Spleen (tissue), 11 donors: ENCODE measurements around the gene RAMP1. TPM values are rescaled to one million over a fixed set of nuclear protein-coding genes. Genes with fewer than 3 reads are reported as not detected.

ENCODE experiments used
- DNase-seq: peaks from one replicate; pipeline ENCODE4 v3.0.0-alpha.2; 2020
- H3K27ac ChIP-seq, 8 donors: fragments of 200-600 bp; sonication (generic) in 7 of 8; 1 replicate in 4 of 8; 2 replicates in 4 of 8; pipeline versions ENCODE4 v1.5.0 to v1.8.0; 2016 to 2021; ENCODE audit warnings: inconsistent platforms in 4 of 8, mild to moderate bottlenecking in 4 of 8, moderate library complexity in 1 of 8
- H3K27me3 ChIP-seq, 7 donors: fragments of 200-600 bp; sonication (generic) in 6 of 7; replicated peaks in 1 of 7; 1 replicate in 4 of 7; 2 replicates in 3 of 7; pipeline versions ENCODE4 v1.5.0 to v1.8.0; 2016 to 2021; ENCODE audit warnings: inconsistent platforms in 3 of 7, mild to moderate bottlenecking in 1 of 7
- H3K36me3 ChIP-seq, 6 donors: fragments of 200-600 bp; sonication (generic) in 5 of 6; 1 replicate in 4 of 6; 2 replicates in 2 of 6; pipeline versions ENCODE4 v1.5.0 to v1.8.0; 2016 to 2021; ENCODE audit warnings: inconsistent platforms in 2 of 6
- H3K4me1 ChIP-seq, 6 donors: fragments of 200-600 bp; sonication (generic) in 5 of 6; 1 replicate in 3 of 6; 2 replicates in 3 of 6; pipeline versions ENCODE4 v1.5.0 to v1.8.0; 2016 to 2021; ENCODE audit warnings: inconsistent platforms in 3 of 6
- H3K4me3 ChIP-seq, 8 donors: fragments of 200-600 bp; sonication (generic) in 7 of 8; 1 replicate in 4 of 8; 2 replicates in 4 of 8; pipeline versions ENCODE4 v1.5.0 to v1.8.0; 2016 to 2021; ENCODE audit warnings: inconsistent platforms in 4 of 8, mild to moderate bottlenecking in 4 of 8, moderate library complexity in 2 of 8
- H3K9me3 ChIP-seq, 8 donors: fragments of 200-600 bp; sonication (generic) in 7 of 8; 1 replicate in 4 of 8; 2 replicates in 4 of 8; pipeline versions ENCODE4 v1.5.0 to v1.8.0; 2016 to 2021; ENCODE audit warnings: inconsistent platforms in 4 of 8
- POLR2A ChIP-seq, 3 donors: fragments of 450-650 bp; IDR thresholded peaks; one replicate each; pipeline ENCODE4 v1.5.1; 2017; ENCODE audit warnings: antibody characterized with exemption in 3 of 3, mild to moderate bottlenecking in 1 of 3
- POLR2AphosphoS5 ChIP-seq, 3 donors: sonication (generic); formaldehyde crosslinking; IDR thresholded peaks; one replicate each; pipeline ENCODE4 v1.5.1; 2017; ENCODE audit warnings: antibody characterized with exemption in 3 of 3
- WGBS, 5 donors: extraction: QIAGEN DNeasy Blood & Tissue Kit in 3 of 5; methylation state at CpG; one replicate each; pipeline versions ENCODE4 v1.1.5 to v1.1.7; 2013 to 2018; 5-methylcytosine and 5-hydroxymethylcytosine counted together
- intact Hi-C: fragments of 100-400 bp; cut with DNase I; formaldehyde crosslinking; loops from one replicate; pipeline ENCODE4 v1.15.0; 2023; ENCODE audit warnings: low total_unique reads
- polyA plus RNA-seq, 3 donors: library from polyadenylated mRNA; stranded (reverse); fragments of 200-250 nt; gene quantifications; one replicate each; pipeline ENCODE4 v1.2.1, GENCODE V29; 2013
- small RNA-seq, 4 donors: library from RNA; depleted of rRNA; stranded (forward); fragments of <200 nt; gene quantifications; one replicate each; pipeline ENCODE3, GENCODE V24; 2016
- total RNA-seq, 7 donors: library from RNA; depleted of rRNA in 3 of 7; stranded (reverse); fragments of >200 nt in 3 of 7; fragmentation: NEBNext Ultra II Directional in 4 of 7; extraction: Animal tissue kit (Norgen Biotek cat#: 25700) in 4 of 7; gene quantifications; one replicate each; pipeline versions ENCODE4 v1.1.0 to v1.2.1, GENCODE V29; 2016 to 2021
- TF ChIP-seq, protein P1 (sequence below), 11 experiments: fragments of 200-600 bp in 7 of 11; fragments of 450-650 bp in 4 of 11; sonication (generic) in 4 of 11; IDR thresholded peaks in 8 of 11; conservative IDR thresholded peaks in 3 of 11; 1 replicate in 7 of 11; 2 replicates in 4 of 11; pipeline versions ENCODE4 v1.4.0 to v1.8.0; 2016 to 2021; ENCODE audit warnings: antibody characterized with exemption in 11 of 11, inconsistent platforms in 4 of 11, mild to moderate bottlenecking in 1 of 11
- donor health status: healthy with polysubstance abuse.
- donor health status: DM: no; HTN: no; CAD: no; lungs with moderate emphysema.
- donor health status: DM: no; HTN: no; CAD: no.
- donor health status: Bipolar disorder and iron deficiency.
- donor health status: healthy.
- donor health status: DM: no; HTN: no; CAD: no.
- donor health status: DM: yes; HTN: yes; CAD: no.

The RAMP1 gene
- total and polyA plus RNA-seq, 10 donors: 4.5 to 44.5 (median 9.5) TPM

DNA sequence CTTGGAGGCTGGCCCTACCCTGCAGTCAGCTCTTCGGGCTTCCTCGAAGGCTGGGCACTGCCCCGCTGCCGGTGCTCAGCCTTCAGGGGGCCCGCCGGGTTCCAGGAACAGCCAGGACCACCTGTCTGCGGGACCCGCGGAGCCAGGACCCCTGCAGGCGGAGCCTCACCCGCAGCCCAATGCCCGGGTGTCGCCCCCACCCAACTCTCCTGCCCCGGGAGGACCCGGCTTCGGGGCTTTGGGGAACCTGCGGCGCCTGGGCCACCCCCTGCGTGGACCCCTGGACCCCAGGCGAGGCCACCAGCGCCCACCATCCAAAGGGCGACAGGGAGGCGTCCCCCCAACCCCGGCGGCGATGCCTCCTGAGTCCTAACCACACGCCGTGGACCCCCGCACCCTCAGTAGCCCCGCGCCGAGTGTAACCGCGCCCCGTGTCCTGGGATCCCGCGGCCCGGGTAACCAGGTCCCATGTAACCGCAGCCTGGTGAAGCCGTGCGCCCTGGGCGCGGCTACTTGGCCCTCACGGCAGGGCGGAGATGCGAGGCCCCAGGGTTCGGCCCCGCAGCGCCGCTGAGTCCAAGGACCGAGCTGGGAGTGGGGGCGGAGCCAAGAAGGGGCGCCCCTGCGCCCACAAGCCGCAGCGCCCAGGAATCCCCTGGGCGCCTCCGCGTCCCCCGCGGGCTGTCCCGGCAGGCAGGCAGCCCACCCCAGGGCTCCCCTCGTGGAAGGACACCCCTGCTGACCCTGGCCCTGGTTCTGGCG is 96.4 kb downstream of the RAMP1 start:
- Histone ChIP-seq H3K4me3 (peak overlapping the region in 6 of 8 donors; percentile 10 to 55 (median 19)), H3K4me1 (peaks cover 3 to 15% (median 11%) of the 10 kb centered on the region in 6 donors), H3K36me3 (no peaks in the 10 kb centered on the region), H3K27me3 (peaks cover 0 to 47% (median 18%) of the 10 kb centered on the region in 7 donors), H3K27ac (no peak overlapping the region), H3K9me3 (no peaks in the 10 kb centered on the region)
- no peak for DNase-seq
- WGBS, 5 donors: 9 to 39% (median 15%) methylated on average over 26 to 64 of the region's 64 CpGs
- TF ChIP-seq, protein P1, sequence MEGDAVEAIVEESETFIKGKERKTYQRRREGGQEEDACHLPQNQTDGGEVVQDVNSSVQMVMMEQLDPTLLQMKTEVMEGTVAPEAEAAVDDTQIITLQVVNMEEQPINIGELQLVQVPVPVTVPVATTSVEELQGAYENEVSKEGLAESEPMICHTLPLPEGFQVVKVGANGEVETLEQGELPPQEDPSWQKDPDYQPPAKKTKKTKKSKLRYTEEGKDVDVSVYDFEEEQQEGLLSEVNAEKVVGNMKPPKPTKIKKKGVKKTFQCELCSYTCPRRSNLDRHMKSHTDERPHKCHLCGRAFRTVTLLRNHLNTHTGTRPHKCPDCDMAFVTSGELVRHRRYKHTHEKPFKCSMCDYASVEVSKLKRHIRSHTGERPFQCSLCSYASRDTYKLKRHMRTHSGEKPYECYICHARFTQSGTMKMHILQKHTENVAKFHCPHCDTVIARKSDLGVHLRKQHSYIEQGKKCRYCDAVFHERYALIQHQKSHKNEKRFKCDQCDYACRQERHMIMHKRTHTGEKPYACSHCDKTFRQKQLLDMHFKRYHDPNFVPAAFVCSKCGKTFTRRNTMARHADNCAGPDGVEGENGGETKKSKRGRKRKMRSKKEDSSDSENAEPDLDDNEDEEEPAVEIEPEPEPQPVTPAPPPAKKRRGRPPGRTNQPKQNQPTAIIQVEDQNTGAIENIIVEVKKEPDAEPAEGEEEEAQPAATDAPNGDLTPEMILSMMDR (IDR thresholded peaks at IDR 0.05 in 8 of 11, conservative IDR thresholded peaks at IDR 0.05 in 3 of 11): no peak
- no peak for TF ChIP-seq POLR2AphosphoS5 (IDR thresholded peaks at IDR 0.05)
- no peak for TF ChIP-seq POLR2A (IDR thresholded peaks at IDR 0.05)
- intact Hi-C loops: no loop called here

DNA sequence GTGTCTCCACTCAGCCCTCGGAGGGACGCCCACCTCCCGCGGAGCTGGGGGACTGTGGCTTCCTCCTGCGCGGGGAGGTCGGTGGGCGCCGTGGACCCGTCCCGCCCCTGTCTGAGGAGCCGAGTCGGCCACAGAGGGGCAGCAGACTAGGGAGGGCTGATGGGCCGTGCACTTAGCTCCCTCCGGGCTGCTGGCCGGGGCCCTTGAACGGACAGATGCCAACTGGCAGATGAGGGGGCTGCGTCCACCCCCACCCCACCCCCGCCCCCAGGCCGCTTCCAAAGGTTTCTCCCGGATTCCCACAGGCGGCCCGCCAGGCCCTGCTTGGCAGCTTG is 96.9 kb downstream of the RAMP1 start:
- no peak for DNase-seq
- no peak overlapping the region for H3K27ac ChIP-seq
- H3K4me1 ChIP-seq: peaks cover 3 to 15% (median 11%) of the 10 kb centered on the region in 6 donors
- peaks cover 0 to 4% (median 1%) of the 10 kb centered on the region in 8 donors for H3K9me3 ChIP-seq
- peak overlapping the region in 5 of 8 donors; percentile 16 to 55 (median 21) for H3K4me3 ChIP-seq
- 20 to 70% (median 30%) methylated on average over 4 to 23 of the region's 23 CpGs for WGBS, 5 donors
- H3K36me3 ChIP-seq: no peaks in the 10 kb centered on the region
- peaks cover 0 to 47% (median 18%) of the 10 kb centered on the region in 7 donors for H3K27me3 ChIP-seq
- intact Hi-C loops: no loop called here
- no peak for TF ChIP-seq POLR2AphosphoS5 (IDR thresholded peaks at IDR 0.05)
- no peak for TF ChIP-seq POLR2A (IDR thresholded peaks at IDR 0.05)
- TF ChIP-seq, protein P1 (IDR thresholded peaks at IDR 0.05 in 8 of 11, conservative IDR thresholded peaks at IDR 0.05 in 3 of 11): no peak

DNA sequence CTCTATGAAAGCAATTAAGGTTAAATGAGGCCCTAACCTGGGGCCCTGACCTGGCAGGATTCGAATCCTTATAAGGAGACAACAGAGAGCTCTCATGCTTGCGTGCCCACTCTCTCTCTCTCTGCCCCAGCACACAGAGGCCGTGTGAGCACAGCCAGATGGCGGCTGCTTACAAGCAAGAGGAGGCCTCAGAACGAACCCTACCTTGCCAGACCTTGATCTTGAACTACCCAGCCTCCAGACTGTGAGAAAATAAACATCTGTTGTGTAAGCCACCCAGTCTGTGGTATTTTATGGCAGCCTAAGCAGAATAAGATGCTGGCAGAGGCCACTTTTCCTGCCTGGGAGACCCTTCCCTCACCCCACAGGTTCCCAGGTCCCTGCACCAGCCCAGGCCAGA is 102.2 kb downstream of the RAMP1 start:
- H3K4me3 ChIP-seq: no peak overlapping the region
- no peak overlapping the region for H3K27ac ChIP-seq
- WGBS, 5 donors: 77 to 96% (median 88%) methylated on average over 5 of the region's 5 CpGs
- intact Hi-C loops: loop anchor here (10.0 kb wide), 1 partner anchor 93 kb away; no protein-coding TSS in a partner anchor
- H3K4me1 ChIP-seq: peaks cover 0 to 11% (median 7%) of the 10 kb centered on the region in 6 donors
- no peaks in the 10 kb centered on the region for H3K36me3 ChIP-seq
- no peak for DNase-seq
- peaks cover 0 to 24% (median 20%) of the 10 kb centered on the region in 8 donors for H3K9me3 ChIP-seq
- peaks cover 0 to 12% (median under 1%) of the 10 kb centered on the region in 7 donors for H3K27me3 ChIP-seq
- no peak for TF ChIP-seq POLR2AphosphoS5 (IDR thresholded peaks at IDR 0.05)
- TF ChIP-seq, protein P1 (IDR thresholded peaks at IDR 0.05 in 8 of 11, conservative IDR thresholded peaks at IDR 0.05 in 3 of 11): no peak

Small RNA genes within 50 kb of the gene (small RNA-seq; reads per million reads assigned to genes)
- gene RF00157: 0 reads per million in 4 donors

Other genes starting within 250 kb of the RAMP1 start
- 100 to 1,000 TPM; 110 to 164 (median 144) TPM for gene LRRFIP1, start 232.0 kb upstream of the RAMP1 start, total RNA-seq
- 10 to 100 TPM; 40.4 to 46.3 (median 44.4) TPM for gene LRRFIP1, start 232.0 kb upstream of the RAMP1 start, polyA plus RNA-seq
- gene RBM44, start 60.8 kb upstream of the RAMP1 start, total RNA-seq: 1 to 10 TPM in 6 of 7 donors, under 1 TPM in 1; 0.91 to 3.1 (median 1.5) TPM
- gene RBM44, start 60.8 kb upstream of the RAMP1 start, polyA plus RNA-seq: under 1 TPM; 0.29 to 0.57 (median 0.30) TPM
- gene UBE2F, start 107.4 kb downstream of the RAMP1 start, total RNA-seq: 10 to 100 TPM; 32.1 to 73.9 (median 48.9) TPM
- gene UBE2F, start 107.4 kb downstream of the RAMP1 start, polyA plus RNA-seq: 10 to 100 TPM; 34.3 to 49.3 (median 46.0) TPM
- 10 to 100 TPM; 13.5 to 22.7 (median 17.5) TPM for gene SCLY, start 201.4 kb downstream of the RAMP1 start, total RNA-seq
- gene SCLY, start 201.4 kb downstream of the RAMP1 start, polyA plus RNA-seq: 1 to 10 TPM; 5.8 to 10.0 (median 6.7) TPM
- 1 to 10 TPM in 4 of 7 donors, under 1 TPM in 3; 0.65 to 5.1 (median 1.5) TPM for gene ESPNL, start 240.7 kb downstream of the RAMP1 start, total RNA-seq
- gene ESPNL, start 240.7 kb downstream of the RAMP1 start, polyA plus RNA-seq: 1 to 10 TPM; 1.3 to 6.2 (median 3.8) TPM